ENCODE data around the gene MAPK14. TPM values are rescaled to one million over a fixed set of nuclear protein-coding genes. Genes with fewer than 3 reads are reported as not detected.

MAPK14 gene
- total and polyA plus RNA-seq, 10 of the 15 experiments (the other 5 are each of a cell fraction or from before 2014, with no cell fraction given), result 12.5 to 59.5 (median 43.0) TPM

- no peak overlapping the region for H2AFZ ChIP-seq (ENCODE audit: control insufficient read depth, low read depth, low read length)
- ChIA-PET RAD21 (ENCODE audit: unreplicated experiment) (no interaction called here), SMC1A (ENCODE audit: uncharacterized antibody, unreplicated experiment) (interaction anchor here (1.0 to 4.4 kb wide), 4 partner anchors 9 to 120 kb away, joined by 3 to 15 read pairs (median 4); partner anchors contain the start of gene MAPK14), POLR2A (interaction anchor here (0.5 to 1.0 kb wide), 2 partner anchors 19 to 151 kb away, joined by 3 to 4 read pairs; no protein-coding TSS in a partner anchor), CTCF (interaction anchor here (1.0 to 4.9 kb wide), 4 partner anchors 19 to 284 kb away, joined by 3 to 33 read pairs (median 12); partner anchors contain the start of gene MAPK14)
- intact Hi-C loops (cut with micrococcal nuclease; ENCODE audit: unreplicated experiment), result no loop called here
- in situ Hi-C loops (cut with MboI), result no loop called here
- WGBS (ENCODE audit: insufficient coverage, insufficient replicate concordance, low lambda C conversion rate, missing lambda C conversion rate), result 85% methylated on average over 3 of the region's 3 CpGs
- no peaks in the 10 kb centered on the region for H3K27me3 ChIP-seq (replicated peaks in 1 of 2; ENCODE audit: control insufficient read depth in 2 of 2, insufficient read depth in 2 of 2, low read length in 1 of 2)
- peaks cover 0 to 9% of the 10 kb centered on the region in 2 experiments; a peak in 3 of 4 replicates for H3K36me3 ChIP-seq (ENCODE audit: control insufficient read depth in 2 of 2, insufficient read depth in 2 of 2, low read length in 1 of 2)
- H3K79me2 ChIP-seq (ENCODE audit: control insufficient read depth, insufficient read depth, low read length), result no peaks in the 10 kb centered on the region; the same call in 1 of the 2 replicates
- H4K20me1 ChIP-seq (ENCODE audit: control insufficient read depth, insufficient read depth), result no peaks in the 10 kb centered on the region
- no peak overlapping the region for H3K27ac ChIP-seq (ENCODE audit: control insufficient read depth, insufficient read depth)
- H3K9me3 ChIP-seq (replicated peaks; ENCODE audit: control insufficient read depth, insufficient read depth, low read length), result no peaks in the 10 kb centered on the region
- H3K4me2 ChIP-seq (ENCODE audit: control insufficient read depth, insufficient read depth), result no peak overlapping the region
- no peak overlapping the region for H3K4me3 ChIP-seq
- TF ChIP-seq NFYA (IDR thresholded peaks at IDR 0.05; ENCODE audit: borderline replicate concordance, low read depth, low read length), result no peak
- TF ChIP-seq MLLT1 (IDR thresholded peaks at IDR 0.05), result no peak
- peak; percentile 8 to 30 (median 29); a peak in 2 of 6 replicates for TF ChIP-seq CTCF (IDR thresholded peaks at IDR 0.05 in 2 of 3, conservative IDR thresholded peaks at IDR 0.05 in 1 of 3; ENCODE audit: control insufficient read depth in 2 of 3, extremely low read depth in 1 of 3, insufficient read depth in 1 of 3, low read depth in 3 of 3, low read length in 3 of 3)
- TF ChIP-seq IKZF2 (IDR thresholded peaks at IDR 0.05), result no peak
- 0 out of 2 replicates have a peak, but pooled peaks have one; percentile 13 for TF ChIP-seq RAD21 (IDR thresholded peaks at IDR 0.05; ENCODE audit: insufficient read depth, low read depth, low read length)
- no peak for TF ChIP-seq ZNF217 (IDR thresholded peaks at IDR 0.05)
- FAIRE-seq, result no peak
- DNase-seq (ENCODE audit: low read depth, low spot score), result no peak
- H3K4me1 ChIP-seq (ENCODE audit: control insufficient read depth, insufficient read depth, low read length), result no peaks in the 10 kb centered on the region
- H3K9ac ChIP-seq (ENCODE audit: control insufficient read depth, insufficient read depth, low read length), result no peak overlapping the region
- no TSS peak for BruUV-seq (replicated peaks)
- ATAC-seq, result 0 out of 3 replicates have a peak, but pooled peaks have one; percentile 24
Observed at GRCh38 chr6:36075656-36076055, 48.0 kb downstream of the MAPK14 start.
